NCI-H345 treated with DMSO at 0.1 percent for 48 hours (cell line): ENCODE results near the gene UPK3A.

Source experiments
- DNase-seq: peaks from one replicate; lab custom pipeline; 2025; ENCODE audit not compliant: unreplicated experiment; lab: John Stamatoyannopoulos, UW

Gene UPK3A

DNA sequence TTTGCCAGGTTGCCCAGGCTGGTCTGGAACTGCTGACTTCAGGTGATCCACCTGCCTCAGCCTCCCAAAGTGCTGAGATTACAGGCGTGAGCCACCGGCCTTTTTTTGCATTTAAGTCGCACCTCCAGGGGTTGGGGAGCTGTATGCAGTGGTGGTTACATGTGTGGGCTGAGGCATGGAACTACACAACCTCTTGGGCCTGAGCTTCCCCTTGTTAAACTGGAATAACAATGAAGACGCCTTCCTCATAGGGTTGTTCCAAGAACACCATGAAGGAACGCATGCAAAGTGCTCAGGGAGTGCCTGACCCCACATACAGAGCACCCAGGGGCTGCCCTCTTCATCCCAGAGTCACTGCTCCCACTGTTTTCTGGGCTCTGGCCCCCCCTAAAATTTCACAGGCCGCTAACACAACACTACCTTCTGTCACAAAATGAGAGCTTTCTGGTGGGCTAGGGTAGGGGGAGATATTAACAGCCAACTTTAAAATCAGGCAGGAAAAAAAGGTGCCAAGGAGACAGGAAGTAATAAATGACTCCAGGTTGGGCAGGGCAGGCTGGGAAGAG is 23.7 kb downstream of the UPK3A start:
- DNase-seq: no peak

DNA sequence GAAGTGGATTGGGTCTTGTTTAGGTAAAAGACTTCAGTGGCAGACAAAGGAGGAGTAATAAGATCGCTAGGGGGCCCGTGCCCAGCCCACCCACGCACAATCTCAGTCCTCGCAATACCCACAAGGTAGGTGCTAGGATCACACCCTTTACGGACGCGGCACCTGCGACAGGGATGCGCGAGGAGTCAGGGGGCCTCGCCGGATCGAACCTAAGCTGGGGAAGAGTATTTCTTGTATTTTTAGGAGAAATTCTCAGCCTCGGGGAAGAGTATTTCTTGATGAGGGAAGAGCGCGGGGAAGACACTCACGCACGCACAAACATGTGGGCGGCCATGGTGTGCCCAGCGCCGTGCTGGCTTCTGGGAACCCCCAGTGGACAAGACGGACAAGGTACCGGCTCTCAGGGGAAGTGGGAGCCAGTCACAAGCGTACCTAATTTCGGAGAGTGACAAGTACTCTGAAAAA is 24.2 kb downstream of the UPK3A start:
- no peak for DNase-seq

DNA sequence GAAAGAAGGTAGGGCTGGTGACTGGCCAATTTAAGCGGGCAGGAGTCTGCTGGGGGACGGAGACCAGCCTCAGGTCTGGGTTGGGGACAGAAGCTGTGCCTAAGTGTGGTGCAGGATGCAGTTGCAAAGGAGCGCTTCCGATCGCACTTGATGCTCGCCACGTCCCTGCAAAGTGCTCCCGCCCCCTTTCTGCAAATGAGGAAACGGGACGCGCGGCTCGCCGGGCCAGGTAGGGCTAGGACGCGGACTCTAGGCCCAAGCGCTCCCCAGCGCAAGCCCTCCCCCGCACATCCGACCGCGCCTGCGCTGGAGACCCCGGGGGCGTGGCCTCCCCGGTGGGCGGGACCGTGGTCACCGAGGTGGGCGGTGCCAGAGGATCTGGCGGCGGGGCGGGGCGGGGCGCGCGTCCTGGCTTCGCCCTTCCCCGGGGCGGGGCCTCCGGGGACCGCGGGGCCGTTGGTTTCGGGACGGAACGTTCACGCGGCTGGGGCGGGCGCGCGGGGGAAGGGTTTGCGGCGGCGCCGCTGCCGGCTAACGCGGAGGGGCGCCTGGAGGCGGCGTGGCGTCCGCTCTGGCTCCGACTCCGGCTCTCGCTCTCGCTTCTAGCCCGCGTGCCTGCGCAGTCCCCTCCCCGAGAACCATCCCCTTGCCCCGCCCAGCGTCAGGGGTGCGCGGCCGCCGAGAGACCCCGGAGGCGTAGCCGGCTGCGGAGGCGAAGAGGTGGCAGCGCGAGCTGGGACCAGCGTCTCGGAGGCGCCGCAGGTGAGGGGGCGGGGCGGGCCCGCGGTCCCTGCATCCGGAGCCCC is 24.9 kb downstream of the UPK3A start, which contains the start of gene FAM118A:
Gene FAM118A (plus strand): TSS at position 513 of the 806 bp plus-strand sequence. CDS start 12,446 bp downstream, outside the sequence.
- peak; percentile 97 for DNase-seq

DNA sequence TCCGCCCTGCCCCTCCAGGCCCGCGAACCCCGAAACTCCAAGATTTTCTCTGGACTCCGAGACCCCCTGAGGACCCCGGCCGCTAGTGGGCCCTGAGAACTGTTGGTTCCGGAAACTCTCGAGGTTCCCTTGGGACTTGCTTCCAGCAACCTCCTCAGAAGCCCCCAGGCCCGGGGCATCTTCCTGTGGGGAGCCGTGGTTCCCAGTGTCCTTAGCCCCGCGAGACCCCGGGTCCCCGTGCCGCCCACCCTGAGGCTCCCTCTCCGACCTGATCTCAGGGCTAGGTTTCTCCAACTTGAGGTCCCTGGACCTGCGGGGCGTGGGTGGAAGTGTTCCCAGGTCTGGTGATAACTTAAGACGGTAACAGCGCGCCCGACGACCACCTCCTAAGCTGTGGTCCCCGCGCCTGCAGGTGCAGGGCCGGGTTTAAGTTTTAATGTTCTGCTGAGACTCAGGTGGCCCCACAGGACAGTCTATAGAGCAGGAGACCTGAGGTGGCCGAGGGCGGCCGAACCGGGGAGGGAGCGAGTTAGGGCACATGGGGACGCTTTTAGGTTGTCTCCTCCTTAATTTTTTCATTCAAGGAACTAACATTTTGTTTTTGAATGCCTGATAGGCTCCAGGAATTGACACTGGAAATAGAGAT is 25.7 kb downstream of the UPK3A start:
- no peak for DNase-seq

DNA sequence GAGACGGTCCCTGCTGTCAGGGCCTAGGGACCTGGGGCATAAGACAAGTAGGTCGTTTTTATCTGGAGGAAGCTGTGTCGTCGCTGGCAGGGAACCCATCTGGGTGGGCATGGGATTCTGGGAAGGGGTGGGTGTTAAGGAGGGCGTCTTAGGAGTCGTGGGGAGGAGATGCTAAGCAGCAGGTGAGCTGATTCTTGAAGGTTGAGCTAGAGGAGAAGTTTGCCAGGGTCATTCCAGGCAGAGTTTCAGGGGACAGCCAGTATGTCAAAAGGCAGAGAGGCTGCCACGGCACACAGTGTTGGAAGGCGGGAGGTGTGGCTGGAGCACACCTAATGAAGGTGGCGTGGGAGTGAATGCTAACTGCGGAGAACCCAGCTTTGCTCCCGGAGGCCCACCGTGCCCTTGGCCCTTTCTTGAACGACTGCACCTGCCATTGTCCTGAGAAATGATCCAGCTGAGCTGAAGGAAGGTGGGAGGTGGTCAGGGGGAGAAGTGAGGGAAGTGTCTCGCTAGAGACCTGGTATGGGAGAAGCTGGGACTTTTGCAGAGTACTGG is 26.3 kb downstream of the UPK3A start:
- DNase-seq: no peak

DNA sequence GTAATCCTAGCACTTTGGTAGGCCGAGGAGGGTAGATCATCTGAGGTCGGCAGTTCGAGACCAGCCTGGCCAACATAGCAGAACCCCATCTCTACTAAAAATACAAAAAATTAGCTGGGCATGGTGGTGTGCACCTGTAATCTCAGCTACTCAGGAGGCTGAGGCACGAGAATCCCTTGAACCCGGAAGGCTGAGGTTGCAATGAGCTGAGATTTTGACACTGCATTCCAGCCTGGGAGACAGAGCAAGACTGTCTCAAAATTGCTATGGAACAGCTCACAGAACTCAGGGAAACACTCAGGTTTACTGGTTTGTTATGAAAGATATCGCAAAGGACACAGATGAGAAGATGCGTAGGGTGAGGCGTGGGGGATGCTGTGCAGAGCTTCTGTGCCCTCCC is 27.7 kb downstream of the UPK3A start:
- DNase-seq: no peak

DNA sequence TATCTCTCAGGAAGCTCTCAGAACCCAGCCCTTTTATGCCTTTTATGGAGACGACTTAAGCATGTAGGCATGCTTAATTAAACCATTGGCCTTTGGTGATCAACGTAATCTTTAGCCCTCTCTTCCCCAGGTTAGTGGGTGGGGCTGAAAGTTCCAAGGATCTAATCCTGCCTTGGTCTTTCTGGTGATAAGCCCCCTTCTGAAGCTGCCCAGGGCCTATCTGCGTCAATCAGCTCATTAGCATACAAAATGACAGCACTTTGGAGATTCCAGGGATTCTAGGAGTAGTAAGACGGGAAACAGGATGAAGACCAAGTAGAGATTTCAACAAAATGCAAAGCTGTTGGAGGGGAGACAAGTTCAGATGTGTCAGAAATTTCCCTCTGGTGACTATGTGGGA is 28.1 kb downstream of the UPK3A start:
- no peak for DNase-seq

DNA sequence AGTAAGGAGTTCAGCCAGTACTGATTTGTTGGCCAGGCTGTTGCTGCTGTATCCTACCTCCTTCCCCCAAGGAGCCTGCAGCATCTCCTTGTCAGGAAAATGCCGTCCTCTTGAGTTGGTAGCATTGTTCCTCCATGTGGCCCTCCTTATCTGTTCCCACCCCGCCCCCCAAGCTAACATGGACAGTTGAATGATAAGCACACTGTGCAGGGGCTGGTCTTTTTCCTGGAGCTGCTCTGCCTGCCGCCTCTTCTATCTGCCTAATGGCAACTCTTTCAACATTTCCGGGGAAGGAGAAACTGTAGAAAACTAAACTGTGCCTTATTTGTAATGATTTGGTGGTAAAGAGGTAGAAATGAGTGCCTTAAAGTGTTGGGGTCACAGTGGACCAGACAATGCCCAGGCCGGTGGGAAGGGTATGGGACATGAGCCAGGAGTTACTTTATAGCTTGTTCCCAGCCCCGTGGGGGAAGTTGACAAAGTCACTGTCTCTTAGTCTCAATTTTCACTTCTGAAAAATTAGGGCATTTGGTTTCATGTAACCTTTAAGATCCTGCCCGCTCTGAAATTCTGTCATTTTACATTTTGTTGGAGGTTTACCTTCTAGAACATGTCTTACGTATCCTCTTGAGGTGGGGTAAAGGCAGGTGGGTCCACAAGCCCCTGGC is 29.4 kb downstream of the UPK3A start:
- DNase-seq: no peak

DNA sequence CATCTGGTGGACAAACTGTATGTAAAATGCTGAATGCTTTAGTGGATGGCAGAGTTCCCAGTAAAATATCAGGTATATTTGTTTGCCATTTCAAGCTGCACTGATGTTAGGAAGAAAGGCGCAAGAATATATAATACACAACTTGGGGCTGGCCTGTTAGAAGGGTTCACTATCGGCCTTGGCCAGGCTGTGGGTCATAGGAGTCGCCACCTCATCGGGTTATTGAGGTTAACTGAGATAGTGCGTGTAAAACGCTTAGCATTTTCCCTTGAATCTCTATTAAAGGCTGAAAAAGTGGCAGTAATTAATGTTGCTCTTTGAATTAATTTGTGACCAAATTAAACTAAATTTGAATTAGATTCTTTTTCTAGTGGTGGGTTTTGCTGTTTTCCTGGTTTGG is 30.0 kb downstream of the UPK3A start:
- DNase-seq: no peak

DNA sequence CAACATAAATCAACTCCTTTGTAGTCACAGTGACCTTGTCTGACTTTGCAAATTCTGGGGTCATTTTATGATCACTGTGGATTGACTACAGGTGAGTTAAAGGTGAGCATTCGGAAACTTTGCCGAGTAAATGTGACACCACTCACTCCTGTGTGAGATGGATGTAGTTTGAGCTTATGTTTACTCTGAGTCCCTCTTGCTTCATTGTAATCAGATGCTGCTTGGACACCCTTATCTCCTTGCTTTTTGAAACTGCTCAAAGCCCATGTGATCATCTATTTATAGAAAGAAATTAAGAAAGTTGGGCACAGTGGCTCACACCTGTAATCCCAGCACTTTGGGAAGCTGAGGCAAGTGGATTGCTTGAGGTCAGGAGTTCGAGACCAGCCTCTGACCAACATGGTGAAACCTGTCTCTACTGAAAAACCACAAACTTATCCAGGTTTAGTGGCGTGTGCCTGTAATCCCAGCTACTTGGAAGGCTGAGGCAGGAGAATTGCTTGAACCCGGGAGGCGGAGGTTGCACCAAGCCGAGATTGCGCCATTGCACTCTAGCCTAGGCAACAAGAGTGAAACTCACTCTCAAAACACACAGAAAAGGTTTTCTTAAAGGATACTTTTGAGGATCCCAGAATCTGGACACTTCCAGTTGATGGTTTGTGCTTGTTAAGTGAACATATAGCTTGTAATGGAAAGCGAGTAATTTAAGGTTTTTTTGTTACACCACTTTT is 32.2 kb downstream of the UPK3A start:
- DNase-seq: no peak

DNA sequence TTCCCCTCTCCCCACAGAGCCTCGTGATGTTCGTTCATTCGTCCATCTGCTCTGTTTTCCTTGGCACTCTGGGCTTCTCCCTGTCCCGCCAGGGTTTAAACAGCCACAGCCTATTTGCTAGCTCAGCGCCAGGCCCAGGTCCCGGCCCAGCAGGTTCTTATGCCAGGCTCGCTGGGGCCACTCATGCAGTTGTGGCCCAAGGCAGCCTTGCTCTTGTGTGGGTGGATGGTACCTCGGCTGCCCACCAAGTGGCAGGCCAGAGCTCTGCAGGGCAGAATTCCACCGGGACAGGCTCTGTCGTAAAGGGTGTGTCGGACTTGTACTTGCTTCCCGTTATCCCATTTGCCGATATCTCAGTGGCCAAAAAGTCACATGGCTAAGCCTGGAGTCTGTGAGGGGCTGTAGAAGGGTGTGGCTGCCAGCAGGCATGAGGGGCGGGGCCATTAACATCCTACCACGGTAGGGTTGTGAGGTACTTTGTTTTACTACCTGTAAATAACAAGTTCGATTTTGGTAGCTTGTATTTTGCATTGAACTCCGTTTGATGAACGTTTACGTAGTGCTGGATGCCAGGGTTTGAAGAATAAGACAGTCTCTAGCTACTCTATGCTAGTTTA is 32.9 kb downstream of the UPK3A start:
- DNase-seq: no peak

DNA sequence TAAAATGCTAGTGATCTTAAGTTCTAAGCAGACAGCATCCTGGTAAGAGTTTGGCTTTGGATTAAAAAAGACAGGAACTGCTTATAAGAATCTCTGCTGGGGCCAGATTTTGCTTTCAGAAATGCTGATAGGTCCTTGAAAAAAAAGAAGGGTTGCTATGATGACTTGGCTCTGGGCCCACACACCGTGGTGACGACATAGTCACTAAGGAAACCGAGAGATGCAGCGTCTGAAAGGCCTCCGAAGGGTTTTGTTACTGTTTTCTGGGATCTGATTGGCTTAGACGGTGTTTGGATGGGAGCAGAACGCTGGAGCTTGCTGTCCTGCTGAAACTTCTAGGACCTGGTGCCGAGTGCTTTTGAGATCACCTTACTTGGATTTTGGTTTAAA is 33.4 kb downstream of the UPK3A start:
- peak; percentile 51 for DNase-seq

DNA sequence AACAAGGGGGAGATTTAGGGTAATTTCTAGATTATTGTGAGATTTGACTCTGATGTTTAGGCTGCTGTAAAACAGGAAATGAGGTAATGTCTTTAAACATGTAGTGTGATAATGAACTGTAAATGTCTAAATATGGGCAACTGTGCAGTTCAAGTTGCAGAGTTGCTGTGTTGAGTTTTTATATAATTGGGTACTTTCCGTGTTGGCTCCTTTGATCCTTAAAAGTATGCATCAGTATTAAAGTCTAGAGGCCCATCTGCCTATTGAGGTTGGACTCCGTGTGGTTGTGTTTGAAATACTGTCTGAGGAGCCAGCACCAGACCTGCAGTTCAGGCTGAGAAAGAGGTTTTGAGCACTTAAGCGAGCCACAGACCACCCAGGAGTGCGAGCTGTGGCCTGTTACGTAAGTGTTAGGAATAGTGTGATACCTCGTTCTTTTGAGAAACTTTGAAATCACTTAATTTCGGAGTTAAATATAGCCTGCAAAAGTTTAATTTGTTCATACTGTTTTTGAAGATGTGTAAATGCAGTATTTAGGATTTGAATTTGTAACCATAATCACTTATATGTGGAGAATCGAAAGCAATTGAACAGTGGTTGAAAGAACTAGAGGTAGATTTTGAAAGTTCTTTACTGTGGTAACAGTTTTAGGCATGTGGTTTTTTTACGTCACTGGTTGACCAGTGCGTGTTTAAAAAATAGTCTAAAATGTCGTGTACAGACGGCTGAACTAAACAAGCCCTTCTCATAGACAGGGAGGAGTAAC is 34.0 kb downstream of the UPK3A start:
- no peak for DNase-seq

DNA sequence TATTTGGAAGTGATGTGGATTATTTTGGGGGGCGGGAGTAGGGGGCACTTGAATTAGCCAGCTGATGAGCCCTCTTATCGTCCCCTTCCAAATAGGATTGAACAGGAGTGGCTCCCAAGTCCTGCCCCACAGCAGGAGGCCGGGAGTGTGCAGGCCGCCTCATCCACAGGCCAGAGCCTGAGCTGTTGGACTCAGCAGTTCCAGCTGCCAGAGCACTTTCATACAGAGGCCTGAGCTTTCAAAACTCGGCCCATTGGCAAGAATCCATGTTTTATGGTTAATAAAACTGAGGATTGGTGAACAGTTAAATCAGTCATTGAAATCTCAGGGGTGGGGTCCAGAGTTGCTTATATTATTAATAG is 34.6 kb downstream of the UPK3A start:
- no peak for DNase-seq

DNA sequence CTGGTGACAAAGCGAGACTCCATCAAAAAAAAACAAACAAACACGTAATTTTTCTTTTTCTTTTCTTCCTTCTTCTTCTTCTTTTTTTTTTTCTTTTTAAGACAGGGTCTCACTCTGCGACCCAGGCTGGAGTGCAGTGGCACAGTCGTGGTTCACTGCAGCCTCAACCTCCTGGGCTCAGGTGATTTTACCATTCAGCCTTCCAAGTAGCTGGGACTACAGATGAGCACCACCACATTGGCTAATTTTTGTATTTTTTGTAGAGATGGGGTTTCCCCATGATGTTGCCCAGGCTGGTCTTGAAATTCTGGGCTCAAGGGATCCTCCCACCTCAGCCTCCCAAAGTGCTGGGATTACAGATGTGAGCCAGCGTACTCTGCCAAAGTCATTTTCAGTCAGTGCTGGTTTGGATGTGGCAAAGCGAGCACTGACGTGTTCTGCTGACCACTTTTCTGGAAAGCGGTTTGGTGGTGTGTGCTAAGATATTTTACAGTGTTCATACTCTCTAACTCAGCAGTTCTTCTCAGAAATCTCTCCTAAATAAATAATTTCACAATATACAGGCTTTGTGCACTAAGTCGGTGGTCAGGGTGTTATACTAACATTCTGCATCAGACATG is 35.7 kb downstream of the UPK3A start:
- DNase-seq: no peak

DNA sequence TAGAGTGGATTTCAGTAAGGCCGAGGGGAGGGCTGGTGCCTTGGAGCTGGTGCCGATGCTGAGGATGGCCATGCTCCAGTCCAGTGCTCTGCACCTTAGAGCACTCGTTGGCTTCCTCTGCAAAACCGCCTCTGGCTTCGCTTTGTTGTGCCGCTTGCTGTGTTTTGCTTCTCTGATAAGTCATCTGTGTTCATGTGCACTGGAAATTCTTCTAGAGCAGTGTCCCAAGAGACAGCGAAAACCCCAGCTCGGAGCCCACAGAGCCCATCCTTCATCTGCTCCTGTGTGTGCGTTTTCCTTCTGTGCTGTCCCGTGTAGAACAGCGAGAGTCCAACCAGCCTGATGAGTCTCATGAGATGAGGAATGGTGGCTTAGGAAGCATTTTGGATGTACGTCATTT is 37.1 kb downstream of the UPK3A start:
- DNase-seq: no peak

DNA sequence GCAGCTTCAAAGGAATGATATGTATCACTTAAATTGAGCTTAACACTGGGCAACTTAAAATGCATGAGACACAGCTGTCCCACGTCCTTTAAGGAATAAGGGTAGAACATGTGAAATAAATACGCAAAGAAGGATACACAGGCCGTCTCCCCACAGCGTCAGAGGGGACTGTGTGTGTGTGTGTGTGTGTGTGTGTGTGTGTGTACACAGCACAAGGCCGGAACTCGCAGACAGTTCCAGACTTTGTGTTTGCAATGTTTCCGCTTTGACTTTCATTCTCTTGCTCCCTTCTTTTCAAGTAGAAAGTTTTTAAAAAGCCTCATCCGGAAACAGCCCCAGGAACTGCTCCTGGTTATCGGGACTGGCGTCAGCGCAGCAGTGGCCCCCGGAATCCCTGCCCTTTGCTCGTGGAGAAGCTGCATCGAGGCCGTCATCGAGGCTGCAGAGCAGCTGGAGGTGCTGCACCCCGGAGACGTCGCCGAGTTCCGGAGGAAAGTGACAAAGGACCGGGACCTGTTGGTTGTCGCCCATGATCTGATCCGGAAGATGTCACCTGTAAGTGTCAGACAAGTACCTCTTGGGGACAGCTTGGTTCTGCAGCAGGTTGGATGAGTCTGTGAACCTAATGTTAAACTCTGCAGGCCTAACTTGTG is 38.2 kb downstream of the UPK3A start:
- DNase-seq: no peak

DNA sequence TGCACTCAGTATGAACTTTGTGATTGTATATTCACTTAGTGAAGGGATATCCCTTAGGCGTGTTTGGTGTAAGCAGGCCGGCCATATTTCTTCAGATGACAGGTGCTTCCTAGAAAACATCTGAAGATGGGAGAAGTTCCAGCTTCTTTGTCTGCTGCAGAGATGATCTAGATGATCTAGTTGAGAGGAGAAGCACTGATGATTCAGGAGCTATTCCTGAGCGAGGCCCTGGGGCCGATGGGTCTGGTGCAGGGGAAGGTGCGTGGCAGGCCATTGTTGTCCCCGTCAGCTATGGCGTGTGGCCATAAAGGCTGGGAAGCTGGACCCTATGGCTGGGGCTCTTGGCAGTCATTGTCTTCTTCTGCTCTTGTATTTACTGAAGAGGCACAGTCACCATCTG is 38.9 kb downstream of the UPK3A start:
- DNase-seq: no peak

DNA sequence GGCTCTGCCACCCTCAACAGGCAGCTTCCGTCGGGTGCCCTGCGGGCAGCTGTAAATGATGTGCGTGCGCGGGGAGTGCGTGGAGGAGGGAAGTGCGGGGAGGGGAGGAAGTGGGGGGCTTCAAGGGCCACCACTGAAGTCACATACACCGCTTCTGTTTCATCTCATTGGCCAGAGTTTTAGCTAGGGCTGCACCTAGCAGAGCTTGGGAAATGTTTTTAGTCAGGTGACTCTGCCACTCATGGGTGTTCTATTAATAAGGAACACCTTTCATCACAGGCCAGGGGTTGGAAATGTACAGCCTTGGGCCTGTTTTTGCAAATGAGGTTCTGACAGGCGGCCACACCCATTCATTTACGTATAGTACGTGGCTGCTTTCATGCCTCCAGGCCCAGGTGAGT is 39.6 kb downstream of the UPK3A start:
- no peak for DNase-seq
